22Rv1 (cell line): ENCODE measurements around the gene TRIM22.
"Not testable (repeated sequence)": the region's sequence is repeated elsewhere in the genome, so short reads cannot be mapped to it uniquely, and the experiment has no call there.

Experiments used
- CTCF ChIP-seq: fragments of 450-650 bp; IDR thresholded peaks from 2 replicates; pipeline ENCODE4 v1.5.1; 2017; ENCODE audit warnings: mild to moderate bottlenecking
- ZFX ChIP-seq: fragments of 450-650 bp; IDR thresholded peaks from 2 replicates; pipeline ENCODE4 v1.6.1; 2017; ENCODE audit warnings: antibody characterized with exemption, borderline replicate concordance

DNA sequence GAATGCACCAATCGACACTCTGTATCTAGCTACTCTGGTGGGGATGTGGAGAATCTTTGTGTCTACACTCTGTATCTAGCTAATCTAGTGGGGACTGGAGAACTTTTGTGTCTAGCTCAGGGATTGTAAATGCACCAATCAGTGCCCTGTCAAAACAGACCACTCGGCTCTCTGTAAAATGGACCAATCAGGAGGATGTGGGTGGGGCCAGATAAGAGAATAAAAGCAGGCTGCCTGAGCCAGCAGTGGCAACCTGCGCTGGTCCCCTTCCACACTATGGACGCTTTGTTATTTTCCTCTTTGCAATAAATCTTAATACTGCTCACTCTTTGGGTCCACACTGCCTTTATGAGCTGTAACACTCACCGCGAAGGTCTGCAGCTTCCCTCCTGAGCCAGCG, 6.0 kb upstream of the TRIM22 start:
- TF ChIP-seq CTCF, ZFX: not testable (repeated sequence)
